SK-N-SH (cell line): ENCODE data around the gene ALDOA. TPM values are rescaled to one million over a fixed set of nuclear protein-coding genes. Genes with fewer than 3 reads are reported as not detected.

Experiments
- CTCF ChIA-PET: fragments of 300-600, 350-600 bp; formaldehyde crosslinking; extraction: SDS; loops from one replicate; lab custom pipeline; 2021; lab: Yijun Ruan, JAX
- POLR2A ChIA-PET: fragments of 350-600 bp; sonication (Branson Sonifier 250); formaldehyde crosslinking; extraction: SDS; loops from one replicate; lab custom pipeline; 2020; ENCODE audit warnings: antibody characterized with exemption, inconsistent platforms; lab: Yijun Ruan, JAX
- DNase-seq: peaks from one replicate; pipeline ENCODE4 v3.0.0; 2012
- H2AFZ ChIP-seq: fragments of 200-600 bp; sonication (generic); 2 replicates; pipeline ENCODE4 v1.8.1; 2016; ENCODE audit warnings: antibody characterized with exemption, mild to moderate bottlenecking, low read depth
- H3F3A ChIP-seq: fragments of 200-600 bp; sonication (generic); replicated peaks from 2 replicates; pipeline ENCODE3; 2016; ENCODE audit warnings: antibody characterized with exemption, mild to moderate bottlenecking; ENCODE audit not compliant: insufficient read depth
- H3K27ac ChIP-seq, 2 experiments: fragments of 200-500 bp in 1 of 2; fragments of 200-600 bp in 1 of 2; sonication (Bioruptor generic) in 1 of 2; sonication (generic), shearing (Covaris generic) in 1 of 2; 2 replicates each; pipeline versions ENCODE4 v1.5.1 to v1.6.1; 2014 to 2016; ENCODE audit warnings: low read depth in 2 of 2, inconsistent platforms in 1 of 2, low read length in 1 of 2, mild to moderate bottlenecking in 1 of 2, mixed read lengths in 1 of 2
- H3K27me3 ChIP-seq: fragments of 200-600 bp; sonication (generic), shearing (Covaris generic); 2 replicates; pipeline ENCODE4 v1.6.1; 2016; ENCODE audit warnings: mixed run types; ENCODE audit not compliant: insufficient read depth
- H3K36me3 ChIP-seq, 2 experiments: fragments of 200-500 bp in 1 of 2; fragments of 200-600 bp in 1 of 2; sonication (Bioruptor generic) in 1 of 2; sonication (generic) in 1 of 2; replicated peaks in 1 of 2; 2 replicates each; pipeline versions ENCODE3 to v1.5.1; 2014 to 2016; ENCODE audit warnings: low read length in 1 of 2, mild to moderate bottlenecking in 1 of 2; ENCODE audit not compliant: insufficient read depth in 2 of 2, control insufficient read depth in 1 of 2
- H3K4me1 ChIP-seq, 2 experiments: fragments of 200-500 bp in 1 of 2; fragments of 200-600 bp in 1 of 2; sonication (Bioruptor generic) in 1 of 2; sonication (generic), shearing (Covaris generic) in 1 of 2; 2 replicates each; pipeline versions ENCODE4 v1.5.1 to v1.6.1; 2014 to 2016; ENCODE audit warnings: low read depth in 1 of 2, low read length in 1 of 2, mixed run types in 1 of 2; ENCODE audit not compliant: insufficient read depth in 2 of 2, control insufficient read depth in 1 of 2
- H3K4me2 ChIP-seq: fragments of 200-600 bp; sonication (generic), shearing (Covaris generic); 2 replicates; pipeline ENCODE4 v1.6.1; 2017; ENCODE audit warnings: mixed run types
- H3K4me3 ChIP-seq, 2 experiments: fragments of 200-500 bp in 1 of 2; fragments of 200-600 bp in 1 of 2; sonication (Bioruptor generic) in 1 of 2; sonication (generic), shearing (Covaris generic) in 1 of 2; 2 replicates each; pipeline versions ENCODE4 v1.5.1 to v1.8.1; 2014 to 2016; ENCODE audit warnings: low read depth in 2 of 2, inconsistent platforms in 1 of 2, low read length in 1 of 2, mild to moderate bottlenecking in 1 of 2, mixed read lengths in 1 of 2, moderate library complexity in 1 of 2
- H3K79me2 ChIP-seq: fragments of 200-600 bp; sonication (generic); 2 replicates; pipeline ENCODE4 v1.8.1; 2017; ENCODE audit warnings: mild to moderate bottlenecking; ENCODE audit not compliant: insufficient read depth
- H3K9ac ChIP-seq: fragments of 200-600 bp; sonication (generic); 2 replicates; pipeline ENCODE4 v1.6.1; 2017; ENCODE audit warnings: mixed run types
- H3K9me2 ChIP-seq: fragments of 200-600 bp; sonication (generic); 2 replicates; pipeline ENCODE4 v1.6.1; 2017; ENCODE audit warnings: mixed run types
- H3K9me3 ChIP-seq: fragments of 200-600 bp; sonication (generic); 2 replicates; pipeline ENCODE4 v1.6.1; 2017; ENCODE audit warnings: mixed run types, mild to moderate bottlenecking, moderate library complexity
- H4K20me1 ChIP-seq: fragments of 200-600 bp; sonication (generic); 2 replicates; pipeline ENCODE4 v1.6.1; 2017; ENCODE audit warnings: mild to moderate bottlenecking, mixed run types; ENCODE audit not compliant: insufficient read depth
- CTCF ChIP-seq: fragments of 200-600 bp; sonication (generic); IDR thresholded peaks from 2 replicates; pipeline ENCODE4 v1.6.1; 2017; ENCODE audit warnings: antibody characterized with exemption, mild to moderate bottlenecking, moderate library complexity
- ELF1 ChIP-seq: IDR thresholded peaks from 2 replicates; pipeline ENCODE4 v1.4.0; 2012
- EZH2phosphoT487 ChIP-seq: fragments of 200-600 bp; sonication (generic); IDR thresholded peaks from 2 replicates; pipeline ENCODE4 v1.6.1; 2017; ENCODE audit warnings: low read depth, mixed run types, mild to moderate bottlenecking, antibody characterized with exemption, moderate library complexity, borderline replicate concordance
- FOSL2 ChIP-seq: IDR thresholded peaks from 2 replicates; pipeline ENCODE4 v1.4.0; 2012; ENCODE audit warnings: low read depth, mild to moderate bottlenecking, moderate library complexity, borderline replicate concordance
- FOXJ3 ChIP-seq: sonication (generic); formaldehyde crosslinking; IDR thresholded peaks from 2 replicates; pipeline ENCODE4 v1.5.1; 2020; ENCODE audit warnings: mild to moderate bottlenecking, missing genetic modification reagents
- FOXM1 ChIP-seq: IDR thresholded peaks from 2 replicates; pipeline ENCODE4 v1.4.0; 2012; ENCODE audit warnings: low read depth, mild to moderate bottlenecking
- GABPA ChIP-seq: IDR thresholded peaks from 2 replicates; pipeline ENCODE4 v1.4.0; 2012; ENCODE audit warnings: low read depth, mild to moderate bottlenecking
- GATA2 ChIP-seq: sonication (generic); formaldehyde crosslinking; IDR thresholded peaks from 2 replicates; pipeline ENCODE4 v1.5.0; 2020; ENCODE audit warnings: mild to moderate bottlenecking, missing genetic modification reagents
- IRF3 ChIP-seq: fragments of 150-350 bp; IDR thresholded peaks from 2 replicates; pipeline ENCODE4 v1.6.1; 2016; ENCODE audit warnings: mild to moderate bottlenecking, low read depth, low read length
- JUND ChIP-seq: IDR thresholded peaks from 2 replicates; pipeline ENCODE4 v1.4.0; 2012
- MEF2A ChIP-seq: IDR thresholded peaks from 2 replicates; pipeline ENCODE4 v1.4.0; 2012; ENCODE audit warnings: low read depth, borderline replicate concordance
- MXI1 ChIP-seq: IDR thresholded peaks from 2 replicates; pipeline ENCODE4 v1.6.1; 2012; ENCODE audit warnings: mild to moderate bottlenecking, low read depth, low read length, improper control_type of control experiment
- NRF1 ChIP-seq: IDR thresholded peaks from 2 replicates; pipeline ENCODE4 v1.6.1; 2012; ENCODE audit warnings: low read depth, mild to moderate bottlenecking, low read length
- POLR2AphosphoS5 ChIP-seq: IDR thresholded peaks from 2 replicates; pipeline ENCODE4 v1.6.1; 2012; ENCODE audit warnings: low read depth, low read length
- RAD21 ChIP-seq: IDR thresholded peaks from 2 replicates; pipeline ENCODE4 v1.6.1; 2012; ENCODE audit warnings: mild to moderate bottlenecking, low read length
- REST ChIP-seq: IDR thresholded peaks from 2 replicates; pipeline ENCODE4 v1.6.1; 2012; ENCODE audit warnings: mild to moderate bottlenecking, low read depth, low read length, moderate library complexity
- RFX5 ChIP-seq: IDR thresholded peaks from 2 replicates; pipeline ENCODE4 v1.6.1; 2012; ENCODE audit warnings: mild to moderate bottlenecking, improper control_type of control experiment, low read length
- TCF12 ChIP-seq: IDR thresholded peaks from 2 replicates; pipeline ENCODE4 v1.4.0; 2012
- USF1 ChIP-seq: IDR thresholded peaks from 2 replicates; pipeline ENCODE4 v1.4.0; 2012; ENCODE audit warnings: low read depth, borderline replicate concordance
- WGBS: methylation state at CpG from one replicate; pipeline ENCODE4 v1.1.6; 2017; ENCODE audit warnings: low lambda C conversion rate; 5-methylcytosine and 5-hydroxymethylcytosine counted together
- polyA plus RNA-seq, 3 experiments: library from polyadenylated mRNA; depleted of rRNA; stranded (reverse); fragments of >200 nt; gene quantifications; 2 replicates each; pipeline ENCODE4 v1.2.3, GENCODE V29; 2012

ALDOA gene
- polyA plus RNA-seq, 1 of the 3 experiments (the other 2 are of a cell fraction), result 641 TPM

- ChIA-PET POLR2A (interaction anchor here (0.5 to 5.1 kb wide), 17 partner anchors 10 to 260 kb away, joined by 3 to 57 read pairs (median 4); partner anchors contain the start of genes DOC2A, KCTD13, PPP4C and TBX6), CTCF (interaction anchor here (1.1 to 6.7 kb wide), 4 partner anchors 10 to 47 kb away, joined by 4 to 68 read pairs (median 14); partner anchors contain the start of gene TBX6)
- H3K4me1 ChIP-seq, result peaks cover 37 to 45% of the 10 kb centered on the region in 2 experiments
- H3K9me3 ChIP-seq, result no peaks in the 10 kb centered on the region
- H3K27ac ChIP-seq, result peak overlapping the region; percentile 98 to 99
- H3K4me3 ChIP-seq, result peak overlapping the region; percentile 56 to 92
- no peak overlapping the region for H2AFZ ChIP-seq
- no peaks in the 10 kb centered on the region for H3K9me2 ChIP-seq
- H3K79me2 ChIP-seq, result peaks cover 61% of the 10 kb centered on the region
- H3K4me2 ChIP-seq, result peak overlapping the region; percentile 99
- peaks cover 26 to 44% of the 10 kb centered on the region in 2 experiments for H3K36me3 ChIP-seq
- peak overlapping the region; percentile 85 for H3K9ac ChIP-seq
- H4K20me1 ChIP-seq, result peaks cover 37% of the 10 kb centered on the region
- no peak for TF ChIP-seq MEF2A
- TF ChIP-seq FOXJ3 (CRISPR knock-in tag), result no peak
- TF ChIP-seq FOXM1, result no peak
- TF ChIP-seq TCF12, result no peak
- TF ChIP-seq EZH2phosphoT487, result no peak
- no peak for TF ChIP-seq FOSL2
- TF ChIP-seq USF1, result no peak
- no peak for TF ChIP-seq POLR2AphosphoS5
- no peak for TF ChIP-seq RFX5
- TF ChIP-seq GABPA, result no peak
- TF ChIP-seq GATA2 (CRISPR knock-in tag), result no peak
- no peak for TF ChIP-seq IRF3
- no peak for TF ChIP-seq JUND
- no peak for TF ChIP-seq RAD21
- TF ChIP-seq NRF1, result no peak
- no peaks in the 10 kb centered on the region for H3K27me3 ChIP-seq
- 0% methylated on average over 15 of the region's 25 CpGs for WGBS
- no peak for DNase-seq
- H3F3A ChIP-seq, result peaks cover 33% of the 10 kb centered on the region
Measured at GRCh38 chr16:30064729-30065101, 845 bp upstream of the ALDOA start.

- TF ChIP-seq CTCF, result no peak
- TF ChIP-seq FOSL2, result peak; percentile 2; the same call in 1 of the 2 replicates
- 0 out of 2 replicates have a peak, but pooled peaks have one; percentile 9 for TF ChIP-seq MXI1
- no peak for TF ChIP-seq FOXJ3 (CRISPR knock-in tag)
- TF ChIP-seq NRF1, result 0 out of 2 replicates have a peak, but pooled peaks have one; percentile 31
- no peak for TF ChIP-seq REST
- no peak for TF ChIP-seq ELF1
- peaks cover 52% of the 10 kb centered on the region for H4K20me1 ChIP-seq
- no peaks in the 10 kb centered on the region for H3K9me3 ChIP-seq
- H3F3A ChIP-seq, result peaks cover 48% of the 10 kb centered on the region
- peak; percentile 31 for DNase-seq
- peak overlapping the region; percentile 99 for H3K9ac ChIP-seq
- H3K4me1 ChIP-seq, result peaks cover 38 to 39% of the 10 kb centered on the region in 2 experiments
- H3K27ac ChIP-seq, result peak overlapping the region; percentile 92 to 98
- H3K27me3 ChIP-seq, result no peaks in the 10 kb centered on the region
- ChIA-PET POLR2A (interaction anchor here (0.7 to 5.1 kb wide), 15 partner anchors 8 to 276 kb away, joined by 3 to 57 read pairs (median 5); partner anchors contain the start of genes KCTD13, KIF22, PPP4C and TBX6), CTCF (interaction anchor here (0.6 to 6.7 kb wide), 9 partner anchors 13 to 49 kb away, joined by 3 to 68 read pairs (median 4); partner anchors contain the start of genes GDPD3, TBX6 and TLCD3B)
- H3K4me2 ChIP-seq, result peak overlapping the region; percentile 100
- H3K9me2 ChIP-seq, result no peaks in the 10 kb centered on the region
- WGBS, result 2% methylated on average over 33 of the region's 44 CpGs
- no peak overlapping the region for H2AFZ ChIP-seq
- H3K36me3 ChIP-seq, result peaks cover 36 to 48% of the 10 kb centered on the region in 2 experiments
- peak overlapping the region; percentile 92 to 98 for H3K4me3 ChIP-seq
- H3K79me2 ChIP-seq, result peaks cover 74% of the 10 kb centered on the region
Measured at GRCh38 chr16:30065943-30066760, 592 bp downstream of the ALDOA start.
